Measurements from ENCODE around the gene WNT7B.

- TF ChIP-seq CTCF (IDR thresholded peaks at IDR 0.05), result no peak
- TF ChIP-seq HMGXB4 (CRISPR knock-in tag; IDR thresholded peaks at IDR 0.05), result no peak
Measured at GRCh38 chr22:45966895-45967365, 10.0 kb downstream of the WNT7B start.
